Activated naive CD4-positive, alpha-beta T cell treated with anti-CD3 and anti-CD28 coated beads, Interleukin-2, amount 50 U/mL, for 24 hours (primary cell): Measurements from ENCODE around the gene PARP3.

Source experiments
- H3K27ac Mint-ChIP-seq: one replicate; pipeline ENCODE4 v1.8.0; 2021; ENCODE audit warnings: mild to moderate bottlenecking, mixed read lengths
- H3K27me3 Mint-ChIP-seq: one replicate; pipeline ENCODE4 v1.8.0; 2021; ENCODE audit warnings: mixed read lengths
- H3K36me3 Mint-ChIP-seq: one replicate; pipeline ENCODE4 v1.8.0; 2021; ENCODE audit warnings: mixed read lengths
- H3K4me1 Mint-ChIP-seq: one replicate; pipeline ENCODE4 v1.8.0; 2021; ENCODE audit warnings: mixed read lengths
- H3K4me3 Mint-ChIP-seq: one replicate; pipeline ENCODE4 v1.8.0; 2021; ENCODE audit warnings: mild to moderate bottlenecking, mixed read lengths
- H3K9me3 Mint-ChIP-seq: one replicate; pipeline ENCODE4 v1.8.0; 2021; ENCODE audit warnings: mixed read lengths

Gene PARP3

GRCh38 chr3:51929420-51930003 is 12.7 kb upstream of the PARP3 start:
- Mint-ChIP-seq H3K9me3 (no peaks in the 10 kb centered on the region), H3K36me3 (no peaks in the 10 kb centered on the region), H3K4me1 (no peaks in the 10 kb centered on the region), H3K27me3 (no peaks in the 10 kb centered on the region), H3K27ac (no peak overlapping the region), H3K4me3 (no peak overlapping the region)

GRCh38 chr3:51930439-51930838 is 11.7 kb upstream of the PARP3 start:
- H3K4me3 Mint-ChIP-seq = no peak overlapping the region
- H3K27ac Mint-ChIP-seq = no peak overlapping the region
- no peaks in the 10 kb centered on the region for H3K4me1 Mint-ChIP-seq
- no peaks in the 10 kb centered on the region for H3K36me3 Mint-ChIP-seq
- H3K9me3 Mint-ChIP-seq = no peaks in the 10 kb centered on the region
- H3K27me3 Mint-ChIP-seq = no peaks in the 10 kb centered on the region

GRCh38 chr3:51931756-51932155 is 10.4 kb upstream of the PARP3 start:
- Mint-ChIP-seq H3K4me1 (no peaks in the 10 kb centered on the region), H3K27me3 (no peaks in the 10 kb centered on the region), H3K27ac (no peak overlapping the region), H3K9me3 (no peaks in the 10 kb centered on the region), H3K4me3 (no peak overlapping the region), H3K36me3 (no peaks in the 10 kb centered on the region)

- no peaks in the 10 kb centered on the region for H3K4me1 Mint-ChIP-seq
- H3K27me3 Mint-ChIP-seq = no peaks in the 10 kb centered on the region
- no peaks in the 10 kb centered on the region for H3K36me3 Mint-ChIP-seq
- H3K9me3 Mint-ChIP-seq = no peaks in the 10 kb centered on the region
- no peak overlapping the region for H3K4me3 Mint-ChIP-seq
- no peak overlapping the region for H3K27ac Mint-ChIP-seq
Observed at GRCh38 chr3:51932471-51933370, 9.4 kb upstream of the PARP3 start.

GRCh38 chr3:51933471-51934138 is 8.6 kb upstream of the PARP3 start:
- Mint-ChIP-seq H3K4me3 (no peak overlapping the region), H3K27me3 (no peaks in the 10 kb centered on the region), H3K36me3 (no peaks in the 10 kb centered on the region), H3K4me1 (peaks cover 6% of the 10 kb centered on the region), H3K9me3 (no peaks in the 10 kb centered on the region), H3K27ac (no peak overlapping the region)

GRCh38 chr3:51934139-51934850 is 7.9 kb upstream of the PARP3 start:
- Mint-ChIP-seq H3K4me1 (peaks cover 10% of the 10 kb centered on the region), H3K36me3 (peaks cover 3% of the 10 kb centered on the region), H3K9me3 (no peaks in the 10 kb centered on the region), H3K27ac (no peak overlapping the region), H3K4me3 (no peak overlapping the region), H3K27me3 (no peaks in the 10 kb centered on the region)

GRCh38 chr3:51934991-51935885 is 6.9 kb upstream of the PARP3 start:
- Mint-ChIP-seq H3K27ac (no peak overlapping the region), H3K4me1 (peaks cover 19% of the 10 kb centered on the region), H3K36me3 (peaks cover 4% of the 10 kb centered on the region), H3K4me3 (no peak overlapping the region), H3K27me3 (no peaks in the 10 kb centered on the region), H3K9me3 (no peaks in the 10 kb centered on the region)

GRCh38 chr3:51935886-51936755 is 6.0 kb upstream of the PARP3 start:
- Mint-ChIP-seq H3K27ac (no peak overlapping the region), H3K4me1 (peaks cover 27% of the 10 kb centered on the region), H3K36me3 (peaks cover 13% of the 10 kb centered on the region), H3K4me3 (no peak overlapping the region), H3K9me3 (no peaks in the 10 kb centered on the region), H3K27me3 (no peaks in the 10 kb centered on the region)

- H3K27ac Mint-ChIP-seq = no peak overlapping the region
- peaks cover 14% of the 10 kb centered on the region for H3K36me3 Mint-ChIP-seq
- peaks cover 27% of the 10 kb centered on the region for H3K4me1 Mint-ChIP-seq
- H3K9me3 Mint-ChIP-seq = no peaks in the 10 kb centered on the region
- no peak overlapping the region for H3K4me3 Mint-ChIP-seq
- H3K27me3 Mint-ChIP-seq = no peaks in the 10 kb centered on the region
Observed at GRCh38 chr3:51937014-51937413, 5.1 kb upstream of the PARP3 start.

GRCh38 chr3:51937611-51938450 is 4.3 kb upstream of the PARP3 start:
- Mint-ChIP-seq H3K4me1 (peaks cover 30% of the 10 kb centered on the region), H3K27me3 (no peaks in the 10 kb centered on the region), H3K4me3 (peak overlapping the region; percentile 42), H3K27ac (no peak overlapping the region), H3K36me3 (peaks cover 14% of the 10 kb centered on the region), H3K9me3 (no peaks in the 10 kb centered on the region)

- H3K9me3 Mint-ChIP-seq = no peaks in the 10 kb centered on the region
- peaks cover 14% of the 10 kb centered on the region for H3K36me3 Mint-ChIP-seq
- peak overlapping the region; percentile 79 for H3K4me3 Mint-ChIP-seq
- peak overlapping the region; percentile 70 for H3K27ac Mint-ChIP-seq
- no peaks in the 10 kb centered on the region for H3K27me3 Mint-ChIP-seq
- peaks cover 33% of the 10 kb centered on the region for H3K4me1 Mint-ChIP-seq
Observed at GRCh38 chr3:51938780-51939425, 3.3 kb upstream of the PARP3 start.

- Mint-ChIP-seq H3K36me3 (peaks cover 14% of the 10 kb centered on the region), H3K27ac (peak overlapping the region; percentile 92), H3K27me3 (no peaks in the 10 kb centered on the region), H3K4me1 (peaks cover 33% of the 10 kb centered on the region), H3K4me3 (peak overlapping the region; percentile 98), H3K9me3 (no peaks in the 10 kb centered on the region)
Observed at GRCh38 chr3:51940648-51941462, 1.3 kb upstream of the PARP3 start.
